Type B pancreatic cell (in vitro differentiated cells): Measurements from ENCODE around the gene CREB5. TPM values are rescaled to one million over a fixed set of nuclear protein-coding genes. Genes with fewer than 3 reads are reported as not detected.

Experiments
- DNase-seq: peaks from one replicate; pipeline ENCODE4 v3.0.0; 2021; ENCODE audit warnings: mixed read lengths; ENCODE audit not compliant: unreplicated experiment; ENCODE audit errors: extremely low spot score
- H3K27ac Mint-ChIP-seq: 2 replicates; pipeline ENCODE4 v1.8.0; 2021; ENCODE audit warnings: mild to moderate bottlenecking, mixed read lengths
- H3K27me3 Mint-ChIP-seq: 2 replicates; pipeline ENCODE4 v1.8.0; 2021; ENCODE audit warnings: mixed read lengths
- H3K36me3 Mint-ChIP-seq: 2 replicates; pipeline ENCODE4 v1.8.0; 2021; ENCODE audit warnings: mixed read lengths
- H3K4me1 Mint-ChIP-seq: one replicate; pipeline ENCODE4 v1.8.0; 2021; ENCODE audit warnings: mixed read lengths; ENCODE audit not compliant: unreplicated experiment
- H3K4me3 Mint-ChIP-seq: 2 replicates; pipeline ENCODE4 v1.8.0; 2021; ENCODE audit warnings: mild to moderate bottlenecking, mixed read lengths
- H3K9me3 Mint-ChIP-seq: 2 replicates; pipeline ENCODE4 v1.8.0; 2021; ENCODE audit warnings: mixed read lengths
- total RNA-seq: library from RNA; stranded (reverse); gene quantifications from 2 replicates; pipeline ENCODE4 v1.2.1, GENCODE V29; 2021; ENCODE audit warnings: low replicate concordance
- TF ChIP-seq, protein P1 (sequence below): fragments of 200-600 bp; sonication (generic); conservative IDR thresholded peaks from 2 replicates; pipeline ENCODE4 v1.5.0; 2021; ENCODE audit warnings: antibody characterized with exemption, mild to moderate bottlenecking

CREB5 gene
- total RNA-seq, 1 donor from 2014 or later: 31.0 TPM

DNA sequence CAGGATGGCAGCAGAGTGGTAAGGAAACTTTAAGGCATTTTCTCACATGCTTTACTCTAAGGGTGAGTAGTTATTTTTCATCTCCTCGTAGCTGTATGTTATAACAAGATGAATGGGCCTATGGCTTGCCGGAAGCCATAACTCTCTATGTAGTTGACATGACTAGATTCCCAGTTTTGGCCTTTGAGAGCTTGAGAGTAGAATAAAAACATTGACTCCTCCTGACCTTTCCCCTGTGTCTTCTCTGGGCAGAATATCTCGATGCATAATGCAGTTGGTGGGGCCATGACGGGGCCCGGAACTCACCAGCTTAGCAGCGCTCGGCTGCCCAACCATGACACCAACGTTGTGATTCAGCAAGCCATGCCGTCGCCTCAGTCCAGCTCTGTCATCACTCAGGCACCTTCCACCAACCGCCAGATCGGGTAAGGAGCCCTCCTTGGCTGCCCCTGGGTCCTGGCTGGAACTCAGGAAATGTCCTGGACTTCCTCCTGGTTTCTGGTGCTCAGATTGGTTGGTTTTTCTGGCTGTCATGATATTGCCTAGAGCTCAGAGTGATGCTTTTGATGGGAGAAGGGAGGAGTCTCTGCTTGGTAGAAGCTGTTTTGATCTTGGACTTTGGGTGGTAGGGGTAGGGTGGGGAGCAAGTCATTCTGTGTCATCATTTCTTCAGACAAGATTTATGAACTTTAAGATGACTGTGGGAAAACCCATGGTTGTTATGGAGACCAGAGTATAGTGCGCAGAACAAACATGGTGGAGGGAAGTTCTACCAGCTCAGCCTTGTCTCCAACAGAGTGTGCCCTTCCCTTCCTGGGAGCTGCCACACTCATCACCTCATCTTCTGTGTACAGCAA, 158.0 kb downstream of the CREB5 start:
- H3K9me3 Mint-ChIP-seq: no peaks in the 10 kb centered on the region
- peaks cover 9% of the 10 kb centered on the region for H3K27me3 Mint-ChIP-seq
- no peak overlapping the region for H3K4me3 Mint-ChIP-seq
- no peaks in the 10 kb centered on the region for H3K36me3 Mint-ChIP-seq
- peaks cover 19% of the 10 kb centered on the region for H3K4me1 Mint-ChIP-seq
- no peak for DNase-seq
- H3K27ac Mint-ChIP-seq: no peak overlapping the region
- TF ChIP-seq, protein P1, sequence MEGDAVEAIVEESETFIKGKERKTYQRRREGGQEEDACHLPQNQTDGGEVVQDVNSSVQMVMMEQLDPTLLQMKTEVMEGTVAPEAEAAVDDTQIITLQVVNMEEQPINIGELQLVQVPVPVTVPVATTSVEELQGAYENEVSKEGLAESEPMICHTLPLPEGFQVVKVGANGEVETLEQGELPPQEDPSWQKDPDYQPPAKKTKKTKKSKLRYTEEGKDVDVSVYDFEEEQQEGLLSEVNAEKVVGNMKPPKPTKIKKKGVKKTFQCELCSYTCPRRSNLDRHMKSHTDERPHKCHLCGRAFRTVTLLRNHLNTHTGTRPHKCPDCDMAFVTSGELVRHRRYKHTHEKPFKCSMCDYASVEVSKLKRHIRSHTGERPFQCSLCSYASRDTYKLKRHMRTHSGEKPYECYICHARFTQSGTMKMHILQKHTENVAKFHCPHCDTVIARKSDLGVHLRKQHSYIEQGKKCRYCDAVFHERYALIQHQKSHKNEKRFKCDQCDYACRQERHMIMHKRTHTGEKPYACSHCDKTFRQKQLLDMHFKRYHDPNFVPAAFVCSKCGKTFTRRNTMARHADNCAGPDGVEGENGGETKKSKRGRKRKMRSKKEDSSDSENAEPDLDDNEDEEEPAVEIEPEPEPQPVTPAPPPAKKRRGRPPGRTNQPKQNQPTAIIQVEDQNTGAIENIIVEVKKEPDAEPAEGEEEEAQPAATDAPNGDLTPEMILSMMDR: no peak

DNA sequence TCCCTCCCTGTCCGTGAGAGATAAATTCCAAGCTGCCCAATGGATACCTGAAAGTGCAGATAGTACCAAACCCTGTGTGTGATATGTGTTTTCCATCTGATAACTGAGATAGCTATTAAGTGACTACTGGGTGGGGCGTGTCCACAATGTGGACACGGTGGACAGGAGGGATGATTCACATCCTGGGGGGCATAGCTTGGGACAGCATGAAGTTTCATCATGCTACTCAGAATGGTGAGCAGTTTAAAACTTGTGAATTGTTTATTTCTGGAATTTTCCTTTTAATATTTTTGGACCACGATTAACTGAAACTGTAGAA, 158.6 kb downstream of the CREB5 start:
- Mint-ChIP-seq H3K4me3 (no peak overlapping the region), H3K27ac (no peak overlapping the region), H3K36me3 (no peaks in the 10 kb centered on the region), H3K9me3 (no peaks in the 10 kb centered on the region), H3K4me1 (peaks cover 19% of the 10 kb centered on the region), H3K27me3 (peaks cover 9% of the 10 kb centered on the region)
- DNase-seq: no peak
- TF ChIP-seq, protein P1: no peak

DNA sequence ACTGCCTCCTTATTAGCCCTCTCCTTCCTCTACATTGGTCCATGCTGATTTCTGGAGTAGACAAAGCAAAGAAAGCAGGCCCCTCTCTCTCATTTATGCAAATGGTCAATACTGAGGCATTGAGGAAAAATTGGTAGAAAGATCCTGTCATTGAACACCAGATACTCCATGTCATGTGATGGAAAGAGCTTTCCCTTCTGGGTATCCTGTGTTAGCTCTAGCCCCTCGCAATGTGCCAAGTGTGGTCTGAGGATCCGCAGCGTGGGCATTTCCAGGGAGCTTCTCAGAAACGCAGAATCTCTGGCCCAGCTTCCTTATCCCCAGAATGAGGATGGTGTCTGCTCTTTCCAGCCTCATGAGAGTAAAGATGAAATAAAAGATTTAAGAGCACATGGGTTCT, 159.1 kb downstream of the CREB5 start:
- peaks cover 13% of the 10 kb centered on the region for H3K27me3 Mint-ChIP-seq
- H3K36me3 Mint-ChIP-seq: no peaks in the 10 kb centered on the region
- peaks cover 19% of the 10 kb centered on the region for H3K4me1 Mint-ChIP-seq
- no peak for DNase-seq
- TF ChIP-seq, protein P1: no peak
- no peak overlapping the region for H3K27ac Mint-ChIP-seq
- no peaks in the 10 kb centered on the region for H3K9me3 Mint-ChIP-seq
- no peak overlapping the region for H3K4me3 Mint-ChIP-seq

DNA sequence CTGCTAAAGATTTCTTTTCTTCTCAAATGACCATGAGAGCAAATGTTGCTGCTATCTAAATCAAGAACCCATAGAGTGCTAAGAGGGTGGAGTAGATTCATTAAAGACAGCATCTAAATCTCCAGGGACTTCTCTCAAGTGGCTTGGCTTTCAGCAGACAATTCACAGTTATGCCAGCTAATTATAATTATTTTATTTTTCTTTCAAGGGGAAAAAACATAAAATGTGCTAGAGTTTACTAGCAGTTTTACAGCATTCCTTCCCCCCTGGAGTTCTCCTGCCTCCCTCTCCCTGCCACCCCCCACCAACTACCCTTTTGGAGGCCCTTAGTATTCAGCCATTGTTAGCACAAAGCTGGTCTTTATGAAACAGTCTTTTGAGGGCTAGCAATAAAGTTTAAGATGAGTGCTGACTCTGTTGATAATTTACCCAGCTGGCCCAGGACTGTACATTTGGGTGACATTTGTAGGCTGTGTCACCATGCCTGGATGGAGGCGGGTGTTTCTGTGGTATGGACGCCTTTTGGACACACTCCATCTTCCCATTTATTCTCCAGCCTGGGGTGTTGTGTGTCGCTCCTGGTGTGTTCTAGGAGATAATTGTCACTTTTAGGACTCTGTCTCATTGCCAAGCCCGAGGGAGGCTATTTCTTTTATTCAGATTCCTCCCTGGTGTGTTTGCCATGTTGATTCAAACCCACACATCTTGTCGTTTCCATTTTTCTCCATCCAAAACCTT, 160.2 kb downstream of the CREB5 start:
- no peaks in the 10 kb centered on the region for H3K36me3 Mint-ChIP-seq
- DNase-seq: no peak
- TF ChIP-seq, protein P1: no peak
- H3K4me1 Mint-ChIP-seq: peaks cover 19% of the 10 kb centered on the region
- no peaks in the 10 kb centered on the region for H3K9me3 Mint-ChIP-seq
- H3K27me3 Mint-ChIP-seq: peaks cover 13% of the 10 kb centered on the region
- no peak overlapping the region for H3K27ac Mint-ChIP-seq
- H3K4me3 Mint-ChIP-seq: no peak overlapping the region

DNA sequence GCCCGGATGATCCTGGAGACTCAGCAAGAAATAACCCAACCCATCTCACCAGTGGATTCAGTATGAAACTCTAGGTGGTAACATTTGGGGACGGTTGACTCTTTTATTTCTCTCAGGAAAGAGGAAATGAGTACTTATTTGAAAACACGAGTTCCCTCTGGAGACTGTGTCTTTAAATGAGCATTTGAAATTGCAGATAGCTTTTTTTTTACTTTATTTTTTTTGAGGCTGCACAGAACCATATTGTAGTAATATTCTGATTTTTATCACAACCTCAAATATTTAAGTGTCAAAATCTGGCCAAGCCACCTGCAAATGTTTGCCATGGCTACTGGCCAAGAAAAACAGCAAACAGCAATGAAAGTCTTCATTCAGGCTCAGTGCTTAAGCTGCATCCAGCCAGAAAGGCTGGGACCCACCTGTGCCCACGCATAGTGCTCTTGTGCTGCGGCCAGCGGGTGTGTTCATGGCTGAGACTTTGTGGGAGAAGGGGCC, 160.8 kb downstream of the CREB5 start:
- H3K27ac Mint-ChIP-seq: no peak overlapping the region
- DNase-seq: no peak
- H3K4me3 Mint-ChIP-seq: no peak overlapping the region
- peaks cover 19% of the 10 kb centered on the region for H3K4me1 Mint-ChIP-seq
- peaks cover 4% of the 10 kb centered on the region for H3K9me3 Mint-ChIP-seq
- TF ChIP-seq, protein P1: no peak
- H3K36me3 Mint-ChIP-seq: no peaks in the 10 kb centered on the region
- peaks cover 13% of the 10 kb centered on the region for H3K27me3 Mint-ChIP-seq
